ENCODE measurements around the gene APOBEC3C.

DNA sequence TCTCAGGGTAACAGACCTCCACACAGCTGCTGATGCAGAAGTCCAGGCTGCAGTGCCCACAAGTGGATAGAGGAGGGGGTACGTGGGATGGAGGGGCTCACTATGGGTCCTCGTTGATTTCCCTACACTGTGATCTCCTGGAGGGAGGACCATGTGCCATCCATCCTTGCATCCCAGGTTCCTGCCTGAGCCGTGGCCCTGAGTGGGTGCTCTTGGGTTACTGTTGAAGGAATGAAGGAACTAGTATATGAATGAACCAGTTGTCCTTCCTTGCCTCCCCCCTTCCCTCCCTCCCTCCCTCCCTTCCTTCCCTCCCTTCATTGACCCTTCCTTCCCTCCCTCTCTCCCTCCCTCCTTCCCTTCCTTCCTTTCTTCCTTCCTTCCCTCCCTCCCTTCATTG is 16.5 kb upstream of the APOBEC3C start:
- TF ChIP-seq, protein P1, sequence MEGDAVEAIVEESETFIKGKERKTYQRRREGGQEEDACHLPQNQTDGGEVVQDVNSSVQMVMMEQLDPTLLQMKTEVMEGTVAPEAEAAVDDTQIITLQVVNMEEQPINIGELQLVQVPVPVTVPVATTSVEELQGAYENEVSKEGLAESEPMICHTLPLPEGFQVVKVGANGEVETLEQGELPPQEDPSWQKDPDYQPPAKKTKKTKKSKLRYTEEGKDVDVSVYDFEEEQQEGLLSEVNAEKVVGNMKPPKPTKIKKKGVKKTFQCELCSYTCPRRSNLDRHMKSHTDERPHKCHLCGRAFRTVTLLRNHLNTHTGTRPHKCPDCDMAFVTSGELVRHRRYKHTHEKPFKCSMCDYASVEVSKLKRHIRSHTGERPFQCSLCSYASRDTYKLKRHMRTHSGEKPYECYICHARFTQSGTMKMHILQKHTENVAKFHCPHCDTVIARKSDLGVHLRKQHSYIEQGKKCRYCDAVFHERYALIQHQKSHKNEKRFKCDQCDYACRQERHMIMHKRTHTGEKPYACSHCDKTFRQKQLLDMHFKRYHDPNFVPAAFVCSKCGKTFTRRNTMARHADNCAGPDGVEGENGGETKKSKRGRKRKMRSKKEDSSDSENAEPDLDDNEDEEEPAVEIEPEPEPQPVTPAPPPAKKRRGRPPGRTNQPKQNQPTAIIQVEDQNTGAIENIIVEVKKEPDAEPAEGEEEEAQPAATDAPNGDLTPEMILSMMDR (IDR thresholded peaks at IDR 0.05): no peak
- TF ChIP-seq POLR2AphosphoS5 (IDR thresholded peaks at IDR 0.05): no peak
- TF ChIP-seq POLR2A (IDR thresholded peaks at IDR 0.05): no peak
- TF ChIP-seq EP300 (IDR thresholded peaks at IDR 0.05): no peak

Measured in stomach (tissue), 4 donors.